ENCODE data around the gene DYNLRB1.

DYNLRB1 gene

GRCh38 chr20:34578025-34578424 lies 61.8 kb downstream of the DYNLRB1 start:
- H3K4me3 ChIP-seq (ENCODE audit: low read length), result no peak overlapping the region
- no peaks in the 10 kb centered on the region for H3K36me3 ChIP-seq (ENCODE audit: control insufficient read depth, insufficient read depth, low read length)
- H3K4me1 ChIP-seq (ENCODE audit: control insufficient read depth, insufficient read depth, low read length), result peaks cover 35% of the 10 kb centered on the region
- no peaks in the 10 kb centered on the region for H3K27me3 ChIP-seq (ENCODE audit: control insufficient read depth, insufficient read depth, low read length)
- H3K9me3 ChIP-seq (ENCODE audit: control insufficient read depth, low read length), result no peaks in the 10 kb centered on the region
- no peak overlapping the region for H3K9ac ChIP-seq (ENCODE audit: low read length)

- Histone ChIP-seq H3K27me3 (ENCODE audit: control insufficient read depth, insufficient read depth, low read length) (no peaks in the 10 kb centered on the region), H3K9ac (ENCODE audit: low read length) (no peak overlapping the region), H3K4me3 (ENCODE audit: low read length) (no peak overlapping the region), H3K9me3 (ENCODE audit: control insufficient read depth, low read length) (no peaks in the 10 kb centered on the region), H3K4me1 (ENCODE audit: control insufficient read depth, insufficient read depth, low read length) (peaks cover 37% of the 10 kb centered on the region), H3K36me3 (ENCODE audit: control insufficient read depth, insufficient read depth, low read length) (no peaks in the 10 kb centered on the region)
Measured at GRCh38 chr20:34578521-34578920, 62.3 kb downstream of the DYNLRB1 start.

- no peaks in the 10 kb centered on the region for H3K36me3 ChIP-seq (ENCODE audit: control insufficient read depth, insufficient read depth, low read length)
- H3K4me3 ChIP-seq (ENCODE audit: low read length), result no peak overlapping the region
- H3K9me3 ChIP-seq (ENCODE audit: control insufficient read depth, low read length), result no peaks in the 10 kb centered on the region
- H3K4me1 ChIP-seq (ENCODE audit: control insufficient read depth, insufficient read depth, low read length), result peaks cover 37% of the 10 kb centered on the region
- no peak overlapping the region for H3K9ac ChIP-seq (ENCODE audit: low read length)
- no peaks in the 10 kb centered on the region for H3K27me3 ChIP-seq (ENCODE audit: control insufficient read depth, insufficient read depth, low read length)
Measured at GRCh38 chr20:34579191-34579978, 63.2 kb downstream of the DYNLRB1 start.

DNA sequence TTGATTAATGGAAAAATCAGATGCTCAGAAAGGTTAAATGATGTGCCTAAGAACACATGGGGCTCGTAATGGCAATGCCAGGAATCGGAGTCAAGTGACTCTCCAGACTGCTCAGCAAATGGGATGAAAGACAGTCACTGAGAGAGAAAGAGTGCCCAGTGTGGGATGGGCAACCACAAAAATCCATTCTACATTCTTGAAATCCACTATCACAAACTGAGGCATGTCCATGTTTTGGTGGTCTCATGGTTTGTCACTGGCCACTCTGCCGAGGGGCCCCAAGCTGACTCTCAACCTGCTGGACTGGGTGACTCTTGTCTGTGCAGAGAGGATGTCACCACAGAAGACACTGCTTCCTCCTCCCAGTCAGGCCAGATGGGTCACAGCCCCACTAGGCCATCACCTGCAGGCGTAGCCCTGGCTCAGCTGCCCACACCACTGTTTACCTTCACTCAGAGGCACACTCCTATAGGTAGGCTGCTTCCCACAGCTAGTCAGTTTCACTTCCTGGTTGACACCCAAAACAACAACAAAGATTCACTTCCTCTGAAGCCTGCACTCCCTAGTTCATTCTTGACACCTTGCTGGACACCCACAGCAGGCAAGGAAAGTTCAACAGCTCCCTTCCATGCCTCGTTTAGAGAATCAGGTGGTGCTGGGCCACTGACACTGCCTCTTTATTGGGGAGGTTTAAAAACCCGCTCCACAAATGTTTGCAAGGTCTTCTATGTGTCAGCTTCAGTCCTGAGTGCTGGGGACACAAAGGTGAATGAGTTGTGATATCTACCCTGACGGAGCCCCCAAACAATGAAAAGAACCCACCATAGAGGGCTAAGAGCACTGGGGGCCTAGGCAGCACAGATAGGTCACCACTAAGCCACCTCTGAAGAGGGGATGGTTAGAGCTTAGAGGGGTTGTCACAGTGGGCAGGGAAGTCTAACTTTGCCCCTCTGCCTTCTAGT lies 64.0 kb downstream of the DYNLRB1 start:
- no peaks in the 10 kb centered on the region for H3K27me3 ChIP-seq (ENCODE audit: control insufficient read depth, insufficient read depth, low read length)
- H3K4me1 ChIP-seq (ENCODE audit: control insufficient read depth, insufficient read depth, low read length), result peaks cover 37% of the 10 kb centered on the region
- no peak overlapping the region for H3K4me3 ChIP-seq (ENCODE audit: low read length)
- H3K9ac ChIP-seq (ENCODE audit: low read length), result no peak overlapping the region
- no peaks in the 10 kb centered on the region for H3K36me3 ChIP-seq (ENCODE audit: control insufficient read depth, insufficient read depth, low read length)
- H3K9me3 ChIP-seq (ENCODE audit: control insufficient read depth, low read length), result no peaks in the 10 kb centered on the region

DNA sequence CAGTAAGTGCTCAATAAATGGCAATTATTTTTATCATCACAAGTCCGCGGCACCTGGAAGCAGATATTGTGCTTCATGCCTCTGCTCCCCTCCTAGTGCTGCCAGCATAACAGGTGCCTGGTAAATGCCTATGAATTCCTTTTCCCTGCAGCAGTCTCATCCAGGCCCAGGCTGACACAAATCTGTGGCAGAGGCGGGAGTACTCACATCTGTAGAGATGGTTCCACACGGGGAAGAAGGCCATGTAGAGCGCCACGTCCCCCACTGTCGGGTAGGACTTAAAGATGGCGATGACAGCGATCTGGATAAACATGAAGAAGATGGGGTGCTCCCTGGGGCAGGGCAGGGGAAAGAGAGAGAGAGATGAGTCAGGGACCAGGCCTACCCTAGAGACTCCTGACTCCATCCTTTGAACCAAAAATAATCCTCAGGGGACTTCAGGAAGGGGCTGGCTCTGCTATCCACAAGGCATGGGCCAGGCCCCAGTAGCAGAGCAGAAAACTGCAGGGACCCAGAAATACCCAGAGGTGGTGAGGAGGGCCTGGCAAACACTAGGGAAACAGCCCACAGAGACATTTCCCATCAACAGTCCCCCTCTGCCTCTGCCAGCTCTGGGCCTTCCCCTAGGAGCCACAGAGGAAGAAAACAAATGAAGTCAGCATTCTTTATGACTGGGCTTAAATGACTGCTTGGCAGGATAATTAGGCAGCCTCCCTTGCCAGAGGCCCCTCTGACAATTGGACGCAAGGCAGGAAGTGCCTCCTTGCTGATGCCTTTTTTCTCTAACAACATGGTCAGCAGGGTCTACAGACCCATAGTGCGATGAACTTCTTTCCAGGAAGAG lies 65.3 kb downstream of the DYNLRB1 start:
- H3K27me3 ChIP-seq (ENCODE audit: control insufficient read depth, insufficient read depth, low read length), result no peaks in the 10 kb centered on the region
- H3K4me1 ChIP-seq (ENCODE audit: control insufficient read depth, insufficient read depth, low read length), result peaks cover 37% of the 10 kb centered on the region
- no peak overlapping the region for H3K9ac ChIP-seq (ENCODE audit: low read length)
- H3K9me3 ChIP-seq (ENCODE audit: control insufficient read depth, low read length), result no peaks in the 10 kb centered on the region
- H3K4me3 ChIP-seq (ENCODE audit: low read length), result no peak overlapping the region
- no peaks in the 10 kb centered on the region for H3K36me3 ChIP-seq (ENCODE audit: control insufficient read depth, insufficient read depth, low read length)

GRCh38 chr20:34582221-34582620 lies 66.0 kb downstream of the DYNLRB1 start:
- no peak overlapping the region for H3K9ac ChIP-seq (ENCODE audit: low read length)
- no peaks in the 10 kb centered on the region for H3K9me3 ChIP-seq (ENCODE audit: control insufficient read depth, low read length)
- H3K27me3 ChIP-seq (ENCODE audit: control insufficient read depth, insufficient read depth, low read length), result no peaks in the 10 kb centered on the region
- no peak overlapping the region for H3K4me3 ChIP-seq (ENCODE audit: low read length)
- H3K4me1 ChIP-seq (ENCODE audit: control insufficient read depth, insufficient read depth, low read length), result peaks cover 37% of the 10 kb centered on the region
- H3K36me3 ChIP-seq (ENCODE audit: control insufficient read depth, insufficient read depth, low read length), result no peaks in the 10 kb centered on the region

DNA sequence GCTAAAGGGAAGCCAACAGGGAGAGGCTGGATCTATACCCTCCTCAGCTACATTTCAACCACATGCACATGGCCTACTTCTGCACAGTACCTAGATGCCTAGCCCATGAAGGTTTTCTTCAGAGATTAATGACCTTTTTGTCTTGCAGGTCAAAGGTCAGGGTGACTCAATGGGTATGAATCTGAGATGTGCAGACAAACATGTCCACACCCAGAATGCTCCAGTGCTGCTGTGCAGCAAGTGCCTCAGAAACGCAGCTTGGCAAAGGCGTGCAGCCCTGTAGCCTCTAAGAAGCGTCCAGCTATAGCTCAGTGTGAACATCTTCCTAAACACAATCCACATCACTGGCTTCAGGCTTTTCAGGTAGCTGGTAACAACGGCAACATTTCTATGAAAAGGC lies 66.7 kb downstream of the DYNLRB1 start:
- Histone ChIP-seq H3K36me3 (ENCODE audit: control insufficient read depth, insufficient read depth, low read length) (no peaks in the 10 kb centered on the region), H3K4me3 (ENCODE audit: low read length) (no peak overlapping the region), H3K4me1 (ENCODE audit: control insufficient read depth, insufficient read depth, low read length) (peaks cover 37% of the 10 kb centered on the region), H3K9ac (ENCODE audit: low read length) (no peak overlapping the region), H3K9me3 (ENCODE audit: control insufficient read depth, low read length) (no peaks in the 10 kb centered on the region), H3K27me3 (ENCODE audit: control insufficient read depth, insufficient read depth, low read length) (no peaks in the 10 kb centered on the region)

GRCh38 chr20:34583544-34583943 lies 67.3 kb downstream of the DYNLRB1 start:
- Histone ChIP-seq H3K9me3 (ENCODE audit: control insufficient read depth, low read length) (no peaks in the 10 kb centered on the region), H3K4me1 (ENCODE audit: control insufficient read depth, insufficient read depth, low read length) (peaks cover 36% of the 10 kb centered on the region), H3K4me3 (ENCODE audit: low read length) (no peak overlapping the region), H3K9ac (ENCODE audit: low read length) (no peak overlapping the region), H3K36me3 (ENCODE audit: control insufficient read depth, insufficient read depth, low read length) (no peaks in the 10 kb centered on the region), H3K27me3 (ENCODE audit: control insufficient read depth, insufficient read depth, low read length) (no peaks in the 10 kb centered on the region)

DNA sequence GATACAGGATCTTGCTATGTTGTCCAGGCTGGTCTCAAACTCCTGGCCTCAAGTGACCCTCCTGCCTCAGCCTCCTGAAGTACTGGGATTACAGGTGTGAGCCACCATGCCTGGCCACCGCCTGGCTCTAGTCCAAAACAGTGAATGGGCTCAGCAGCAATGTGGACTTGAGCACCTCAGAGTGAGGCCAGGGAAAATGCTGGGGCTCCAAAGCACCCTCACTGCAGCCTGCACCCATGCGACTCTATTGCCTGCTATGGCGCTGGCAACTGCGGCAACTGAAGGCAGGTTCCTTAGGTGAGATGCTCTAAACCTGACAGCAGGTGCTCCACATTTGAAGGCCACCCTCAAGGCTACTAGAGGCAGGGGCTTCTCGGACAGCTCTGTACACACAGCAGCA lies 68.8 kb downstream of the DYNLRB1 start:
- Histone ChIP-seq H3K4me1 (ENCODE audit: control insufficient read depth, insufficient read depth, low read length) (peaks cover 22% of the 10 kb centered on the region), H3K9me3 (ENCODE audit: control insufficient read depth, low read length) (no peaks in the 10 kb centered on the region), H3K4me3 (ENCODE audit: low read length) (no peak overlapping the region), H3K9ac (ENCODE audit: low read length) (no peak overlapping the region), H3K27me3 (ENCODE audit: control insufficient read depth, insufficient read depth, low read length) (no peaks in the 10 kb centered on the region), H3K36me3 (ENCODE audit: control insufficient read depth, insufficient read depth, low read length) (no peaks in the 10 kb centered on the region)

- Histone ChIP-seq H3K4me1 (ENCODE audit: control insufficient read depth, insufficient read depth, low read length) (peaks cover 14% of the 10 kb centered on the region), H3K36me3 (ENCODE audit: control insufficient read depth, insufficient read depth, low read length) (no peaks in the 10 kb centered on the region)
Measured at GRCh38 chr20:34586488-34587163, 70.4 kb downstream of the DYNLRB1 start.

More at GRCh38 chr20:34586488-34587163, 70.4 kb downstream of the DYNLRB1 start:
- H3K4me3 ChIP-seq (ENCODE audit: low read length), result no peak overlapping the region
- H3K9ac ChIP-seq (ENCODE audit: low read length), result no peak overlapping the region
- H3K9me3 ChIP-seq (ENCODE audit: control insufficient read depth, low read length), result no peaks in the 10 kb centered on the region
- H3K27me3 ChIP-seq (ENCODE audit: control insufficient read depth, insufficient read depth, low read length), result no peaks in the 10 kb centered on the region

All from mucosa of stomach (tissue), 1 donor.